ENCODE measurements around the gene NLRX1. TPM values are rescaled to one million over a fixed set of nuclear protein-coding genes. Genes with fewer than 3 reads are reported as not detected.
A peak's percentile ranks its signal among the peaks of the same experiment; 100 is the strongest.

The NLRX1 gene
- total RNA-seq (10 to 100 TPM; 11.0 to 12.0 TPM), polyA plus RNA-seq (1 to 10 TPM; 4.2 to 9.8 TPM)

GRCh38 chr11:119168471-119169281 is at the start of gene NLRX1:
NLRX1 (plus strand) TSS chr11:119168725; CDS start chr11:119171404, 2,679 bp downstream.
- Histone ChIP-seq H3K4me1 (ENCODE audit: control insufficient read depth in 4 of 4, insufficient read depth in 4 of 4, low read length in 3 of 4) (peaks cover 3 to 8% (median 5%) of the 10 kb centered on the region in 4 donors), H3K9ac (ENCODE audit: low read depth in 1 of 2, low read length in 2 of 2) (peak within 1 kb of the TSS; percentile 67 to 76), H3K27me3 (ENCODE audit: control insufficient read depth in 4 of 4, insufficient read depth in 4 of 4, low read length in 3 of 4) (no peaks in the 10 kb centered on the region), H3K36me3 (ENCODE audit: control insufficient read depth in 4 of 4, insufficient read depth in 3 of 4, low read depth in 1 of 4, low read length in 3 of 4) (peaks cover 0 to 4% (median 0%) of the 10 kb centered on the region in 4 donors), H3K27ac (ENCODE audit: low read depth in 1 of 2, low read length in 2 of 2) (peak within 1 kb of the TSS; percentile 86 to 90), H3K4me3 (ENCODE audit: low read depth in 1 of 3, low read length in 3 of 3) (peak within 1 kb of the TSS; percentile 78 to 86 (median 83)), H3K9me3 (ENCODE audit: control insufficient read depth in 4 of 4, low read length in 3 of 4) (no peaks in the 10 kb centered on the region)
- TF ChIP-seq RAD21 (IDR thresholded peaks at IDR 0.05) (peak; percentile 67 to 79), ZBTB33 (IDR thresholded peaks at IDR 0.05) (no peak), HNF4A (conservative IDR thresholded peaks at IDR 0.05) (no peak), SP1 (IDR thresholded peaks at IDR 0.05) (no peak), EGR1 (IDR thresholded peaks at IDR 0.05; ENCODE audit: low read depth in 2 of 2) (no peak), FOXA2 (IDR thresholded peaks at IDR 0.05) (peak; percentile 11), ATF3 (IDR thresholded peaks at IDR 0.05) (no peak), YY1 (IDR thresholded peaks at IDR 0.05) (peak; percentile 75), CTCF (IDR thresholded peaks at IDR 0.05; ENCODE audit: low read depth, low read length, missing input control) (peak; percentile 94), RXRA (IDR thresholded peaks at IDR 0.05) (peak in 1 of 2 donors; percentile 62), FOXA1 (IDR thresholded peaks at IDR 0.05) (no peak), JUND (IDR thresholded peaks at IDR 0.05) (peak; percentile 45 to 57), NR2F2 (IDR thresholded peaks at IDR 0.05) (peak; percentile 43), MAX (IDR thresholded peaks at IDR 0.05) (no peak), GABPA (IDR thresholded peaks at IDR 0.05 in 1 of 2, conservative IDR thresholded peaks at IDR 0.05 in 1 of 2) (no peak), REST (IDR thresholded peaks at IDR 0.05) (no peak), HNF4G (IDR thresholded peaks at IDR 0.05) (no peak), TAF1 (conservative IDR thresholded peaks at IDR 0.05) (peak; percentile 35)
- peak; percentile 84 for DNase-seq (ENCODE audit: low spot score)
- WGBS, result 4% methylated on average over 63 of the region's 63 CpGs

Data from liver (tissue), 9 donors.